Measurements from ENCODE around the gene MYL4.

DNA sequence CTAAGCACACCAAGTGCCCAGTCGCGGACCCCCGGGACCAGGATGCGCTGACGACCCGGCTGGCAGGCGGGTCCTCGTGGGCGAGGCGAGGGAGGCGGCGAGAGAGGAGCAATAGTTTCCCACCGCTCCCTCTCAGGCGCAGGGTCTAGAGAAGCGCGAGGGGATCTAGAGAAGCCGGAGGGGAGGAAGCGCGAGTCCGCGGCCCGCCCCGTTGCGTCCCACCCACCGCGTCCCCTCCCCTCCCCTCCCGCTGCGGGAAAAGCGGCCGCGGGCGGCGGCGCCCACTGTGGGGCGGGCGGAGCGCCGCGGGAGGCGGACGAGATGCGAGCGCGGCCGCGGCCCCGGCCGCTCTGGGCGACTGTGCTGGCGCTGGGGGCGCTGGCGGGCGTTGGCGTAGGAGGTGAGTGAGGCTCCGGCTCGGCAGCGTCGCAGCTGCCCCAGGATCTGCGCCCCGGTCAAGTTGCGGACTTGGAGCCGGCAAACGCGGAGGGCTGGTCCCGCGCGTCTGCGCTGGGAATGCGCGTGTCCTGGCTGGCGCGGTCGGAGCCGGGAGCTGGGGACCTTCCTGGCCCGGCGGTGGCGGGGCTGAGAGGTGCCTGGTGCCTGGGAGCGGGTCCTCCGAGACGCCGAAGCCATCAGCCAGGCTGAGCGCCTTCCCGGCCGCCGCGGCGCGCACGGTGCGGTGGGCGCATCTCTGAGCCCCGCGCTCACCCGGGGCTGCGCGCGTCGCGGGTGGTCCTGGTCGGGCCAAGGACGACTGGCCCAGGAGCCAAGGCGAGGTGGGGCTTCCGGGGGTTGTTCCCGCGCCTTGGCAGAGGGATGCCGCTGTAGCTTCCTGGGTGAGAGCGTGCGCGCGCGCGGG lies 44.6 kb downstream of the MYL4 start, which contains the start of gene ITGB3:
- TF ChIP-seq, protein P1, sequence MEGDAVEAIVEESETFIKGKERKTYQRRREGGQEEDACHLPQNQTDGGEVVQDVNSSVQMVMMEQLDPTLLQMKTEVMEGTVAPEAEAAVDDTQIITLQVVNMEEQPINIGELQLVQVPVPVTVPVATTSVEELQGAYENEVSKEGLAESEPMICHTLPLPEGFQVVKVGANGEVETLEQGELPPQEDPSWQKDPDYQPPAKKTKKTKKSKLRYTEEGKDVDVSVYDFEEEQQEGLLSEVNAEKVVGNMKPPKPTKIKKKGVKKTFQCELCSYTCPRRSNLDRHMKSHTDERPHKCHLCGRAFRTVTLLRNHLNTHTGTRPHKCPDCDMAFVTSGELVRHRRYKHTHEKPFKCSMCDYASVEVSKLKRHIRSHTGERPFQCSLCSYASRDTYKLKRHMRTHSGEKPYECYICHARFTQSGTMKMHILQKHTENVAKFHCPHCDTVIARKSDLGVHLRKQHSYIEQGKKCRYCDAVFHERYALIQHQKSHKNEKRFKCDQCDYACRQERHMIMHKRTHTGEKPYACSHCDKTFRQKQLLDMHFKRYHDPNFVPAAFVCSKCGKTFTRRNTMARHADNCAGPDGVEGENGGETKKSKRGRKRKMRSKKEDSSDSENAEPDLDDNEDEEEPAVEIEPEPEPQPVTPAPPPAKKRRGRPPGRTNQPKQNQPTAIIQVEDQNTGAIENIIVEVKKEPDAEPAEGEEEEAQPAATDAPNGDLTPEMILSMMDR (IDR thresholded peaks at IDR 0.05; ENCODE audit: low read length) = peak; percentile 35
- TF ChIP-seq EZH2 (IDR thresholded peaks at IDR 0.05; ENCODE audit: borderline replicate concordance, low read length) = no peak
